ENCODE measurements around the gene TMEM121B.

DNA sequence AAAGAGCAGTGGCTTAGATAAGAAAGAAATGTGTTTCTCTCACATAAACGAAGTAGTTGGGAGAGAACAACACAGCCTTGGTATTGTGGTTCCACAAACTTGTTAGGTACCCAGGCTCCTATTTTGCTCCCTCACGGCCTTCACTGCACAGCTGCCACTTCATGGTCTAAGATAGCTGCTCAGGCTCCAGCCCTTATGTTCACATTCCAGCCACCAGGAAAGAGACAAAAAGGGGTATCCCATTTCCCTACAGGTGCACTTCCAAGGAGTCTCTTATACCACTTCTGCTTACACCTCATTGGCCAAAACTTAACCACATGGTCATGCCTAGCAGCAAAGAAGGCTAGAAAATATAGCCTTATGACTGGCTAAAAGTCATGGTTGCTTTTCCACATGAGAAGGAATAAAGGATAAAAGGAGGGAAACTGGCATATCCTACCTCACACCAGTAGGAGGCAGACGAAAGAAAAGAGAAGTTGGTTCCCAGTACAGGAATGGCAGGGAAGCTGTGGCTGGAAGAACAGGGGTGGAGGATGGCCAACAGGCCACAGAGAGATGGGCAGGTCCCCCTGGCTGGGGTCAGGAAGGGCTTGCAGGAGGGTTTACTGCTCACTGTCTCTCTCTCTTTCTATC is 43.3 kb upstream of the TMEM121B start:
- TF ChIP-seq, protein P1, sequence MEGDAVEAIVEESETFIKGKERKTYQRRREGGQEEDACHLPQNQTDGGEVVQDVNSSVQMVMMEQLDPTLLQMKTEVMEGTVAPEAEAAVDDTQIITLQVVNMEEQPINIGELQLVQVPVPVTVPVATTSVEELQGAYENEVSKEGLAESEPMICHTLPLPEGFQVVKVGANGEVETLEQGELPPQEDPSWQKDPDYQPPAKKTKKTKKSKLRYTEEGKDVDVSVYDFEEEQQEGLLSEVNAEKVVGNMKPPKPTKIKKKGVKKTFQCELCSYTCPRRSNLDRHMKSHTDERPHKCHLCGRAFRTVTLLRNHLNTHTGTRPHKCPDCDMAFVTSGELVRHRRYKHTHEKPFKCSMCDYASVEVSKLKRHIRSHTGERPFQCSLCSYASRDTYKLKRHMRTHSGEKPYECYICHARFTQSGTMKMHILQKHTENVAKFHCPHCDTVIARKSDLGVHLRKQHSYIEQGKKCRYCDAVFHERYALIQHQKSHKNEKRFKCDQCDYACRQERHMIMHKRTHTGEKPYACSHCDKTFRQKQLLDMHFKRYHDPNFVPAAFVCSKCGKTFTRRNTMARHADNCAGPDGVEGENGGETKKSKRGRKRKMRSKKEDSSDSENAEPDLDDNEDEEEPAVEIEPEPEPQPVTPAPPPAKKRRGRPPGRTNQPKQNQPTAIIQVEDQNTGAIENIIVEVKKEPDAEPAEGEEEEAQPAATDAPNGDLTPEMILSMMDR (IDR thresholded peaks at IDR 0.05), result no peak
- no peak for TF ChIP-seq POLR2A (IDR thresholded peaks at IDR 0.05)

Data from testis (tissue), 2 donors.